Keratinocyte (primary cell): Measurements from ENCODE around the gene RGS8.

Source experiments
- CTCF ChIP-seq, 3 experiments: IDR thresholded peaks in 1 of 3; conservative IDR thresholded peaks in 1 of 3; optimal IDR thresholded peaks in 1 of 3; 2 replicates in 2 of 3; 3 replicates in 1 of 3; pipeline versions ENCODE3 to v1.5.1; 2011; ENCODE audit warnings: low read length in 3 of 3, mild to moderate bottlenecking in 3 of 3, moderate library complexity in 2 of 3, control low read depth in 1 of 3, inconsistent platforms in 1 of 3; ENCODE audit not compliant: insufficient read depth in 2 of 3; ENCODE audit errors: extremely low read depth in 1 of 3
- EZH2 ChIP-seq: IDR thresholded peaks from one replicate; pipeline ENCODE4 v1.6.1; 2012; ENCODE audit warnings: inconsistent platforms, mild to moderate bottlenecking, low read length, moderate library complexity

GRCh38 chr1:182720463-182720862 is 36.1 kb upstream of the RGS8 start:
- peak; percentile 11 to 50 (median 29) for TF ChIP-seq CTCF (optimal IDR thresholded peaks at IDR 0.05 in 1 of 3, IDR thresholded peaks at IDR 0.05 in 1 of 3, conservative IDR thresholded peaks at IDR 0.05 in 1 of 3; ENCODE audit: extremely low read depth in 1 of 3, insufficient read depth in 2 of 3, low read length in 3 of 3)
- no peak for TF ChIP-seq EZH2
